HG03442 (cell line): ENCODE measurements around the gene TMEM219.

Experiments
- ATAC-seq: cut with Tn5 transposase; IDR thresholded peaks from one replicate; pipeline ENCODE4 v1.9.1; 2021; ENCODE audit warnings: mild to moderate bottlenecking, moderate library complexity; ENCODE audit not compliant: unreplicated experiment

TMEM219 gene

GRCh38 chr16:29978564-29979270 lies 16.8 kb downstream of the TMEM219 start:
- ATAC-seq, result no peak

- ATAC-seq, result no peak
Measured at GRCh38 chr16:29982560-29983419, 20.9 kb downstream of the TMEM219 start.

- no peak for ATAC-seq
Measured at GRCh38 chr16:29983420-29984136, 21.7 kb downstream of the TMEM219 start.

- ATAC-seq, result no peak
Measured at GRCh38 chr16:29984137-29984763, 22.4 kb downstream of the TMEM219 start.

- ATAC-seq, result no peak
Measured at GRCh38 chr16:29984764-29985147, 22.9 kb downstream of the TMEM219 start.

- no peak for ATAC-seq
Measured at GRCh38 chr16:29985271-29985811, 23.5 kb downstream of the TMEM219 start.

- ATAC-seq, result no peak
Measured at GRCh38 chr16:29986231-29986630, 24.4 kb downstream of the TMEM219 start.

- ATAC-seq, result no peak
Measured at GRCh38 chr16:29986931-29987330, 25.1 kb downstream of the TMEM219 start.

- ATAC-seq, result no peak
Measured at GRCh38 chr16:29987371-29988085, 25.6 kb downstream of the TMEM219 start.

- no peak for ATAC-seq
Measured at GRCh38 chr16:29988346-29989075, 26.6 kb downstream of the TMEM219 start.

GRCh38 chr16:29989111-29989858 lies 27.4 kb downstream of the TMEM219 start:
- no peak for ATAC-seq

- no peak for ATAC-seq
Measured at GRCh38 chr16:29990034-29990433, 28.2 kb downstream of the TMEM219 start.

- ATAC-seq, result no peak
Measured at GRCh38 chr16:29990883-29991570, 29.1 kb downstream of the TMEM219 start.

- ATAC-seq, result no peak
Measured at GRCh38 chr16:29991571-29991904, 29.7 kb downstream of the TMEM219 start.

- no peak for ATAC-seq
Measured at GRCh38 chr16:29992344-29992967, 30.6 kb downstream of the TMEM219 start.

GRCh38 chr16:29993191-29993902 lies 31.5 kb downstream of the TMEM219 start:
- no peak for ATAC-seq

GRCh38 chr16:29993903-29994599 lies 32.2 kb downstream of the TMEM219 start:
- ATAC-seq, result no peak
